Islet precursor cell (in vitro differentiated cells): ENCODE data around the gene UNCX.
"Not testable (repeated sequence)": the region's sequence is repeated elsewhere in the genome, so short reads cannot be mapped to it uniquely, and the experiment has no call there.

ENCODE experiments used
- DNase-seq: peaks from one replicate; pipeline ENCODE4 v3.0.0-alpha.2; 2018

Gene UNCX

GRCh38 chr7:1279895-1280294 lies 47.2 kb downstream of the UNCX start:
- not testable (repeated sequence) for DNase-seq

DNA sequence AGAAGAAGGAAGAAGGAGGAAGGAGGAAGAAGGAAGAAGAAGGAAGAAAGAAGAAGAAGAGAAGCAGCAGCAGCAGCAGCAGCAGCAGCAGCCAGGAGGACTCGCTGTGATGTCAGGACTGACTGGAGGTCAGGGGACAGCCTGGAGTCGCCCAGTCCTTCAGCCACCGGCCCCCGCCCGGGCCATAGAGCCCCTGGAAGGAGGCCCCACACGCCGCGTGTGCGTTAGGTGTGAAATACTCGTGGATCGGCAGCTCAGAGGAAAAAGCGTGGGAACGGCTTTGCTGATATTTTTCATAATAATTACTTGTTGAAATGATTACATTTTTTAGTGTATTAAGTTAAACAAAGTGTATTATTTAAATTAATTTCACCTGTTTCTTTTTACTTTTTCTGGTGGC lies 48.4 kb downstream of the UNCX start:
- DNase-seq: no peak

GRCh38 chr7:1282679-1283078 lies 50.0 kb downstream of the UNCX start:
- DNase-seq: no peak

- DNase-seq: no peak
Observed at GRCh38 chr7:1283337-1283736, 50.7 kb downstream of the UNCX start.

DNA sequence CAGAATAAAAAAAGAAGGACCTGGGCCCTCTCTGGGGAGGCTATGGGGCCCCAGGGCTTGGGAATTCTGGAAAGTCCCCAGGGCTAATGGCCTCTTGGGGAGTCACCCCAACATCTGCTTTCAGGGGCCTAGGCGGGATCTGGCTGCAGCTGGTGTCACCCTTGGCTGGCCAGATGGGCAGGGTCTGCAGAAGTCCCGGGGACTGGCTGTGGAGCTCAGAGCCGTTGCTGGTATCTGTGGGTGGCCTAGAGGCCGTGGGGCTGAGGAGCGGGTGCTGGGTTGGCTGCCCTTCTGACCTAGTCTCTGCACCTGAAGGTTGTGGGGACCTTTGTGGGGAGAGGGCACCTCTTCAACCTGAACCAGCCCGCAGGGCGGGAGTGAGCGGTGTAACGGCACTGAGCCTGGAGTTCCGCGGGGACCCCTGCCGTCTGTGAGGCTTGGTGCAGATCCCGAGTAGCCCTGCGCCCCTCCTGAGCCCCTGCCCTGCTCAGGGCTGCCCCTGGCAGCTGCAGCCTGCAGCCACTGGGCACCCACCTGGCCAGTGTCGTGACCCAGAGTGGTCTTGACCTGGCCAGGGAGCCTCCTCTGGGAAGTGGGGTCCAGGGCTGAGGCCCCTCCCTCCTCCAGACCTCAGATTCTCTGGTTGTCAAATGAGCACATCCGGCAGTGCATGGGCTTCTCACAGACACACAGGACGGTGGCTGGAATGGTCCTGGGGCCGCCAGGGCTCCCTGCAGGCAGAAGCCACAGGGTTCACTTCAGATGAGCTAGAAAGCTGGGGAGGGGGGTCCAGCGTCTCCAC lies 51.5 kb downstream of the UNCX start:
- DNase-seq: no peak

GRCh38 chr7:1284743-1285458 lies 52.2 kb downstream of the UNCX start:
- no peak for DNase-seq

DNA sequence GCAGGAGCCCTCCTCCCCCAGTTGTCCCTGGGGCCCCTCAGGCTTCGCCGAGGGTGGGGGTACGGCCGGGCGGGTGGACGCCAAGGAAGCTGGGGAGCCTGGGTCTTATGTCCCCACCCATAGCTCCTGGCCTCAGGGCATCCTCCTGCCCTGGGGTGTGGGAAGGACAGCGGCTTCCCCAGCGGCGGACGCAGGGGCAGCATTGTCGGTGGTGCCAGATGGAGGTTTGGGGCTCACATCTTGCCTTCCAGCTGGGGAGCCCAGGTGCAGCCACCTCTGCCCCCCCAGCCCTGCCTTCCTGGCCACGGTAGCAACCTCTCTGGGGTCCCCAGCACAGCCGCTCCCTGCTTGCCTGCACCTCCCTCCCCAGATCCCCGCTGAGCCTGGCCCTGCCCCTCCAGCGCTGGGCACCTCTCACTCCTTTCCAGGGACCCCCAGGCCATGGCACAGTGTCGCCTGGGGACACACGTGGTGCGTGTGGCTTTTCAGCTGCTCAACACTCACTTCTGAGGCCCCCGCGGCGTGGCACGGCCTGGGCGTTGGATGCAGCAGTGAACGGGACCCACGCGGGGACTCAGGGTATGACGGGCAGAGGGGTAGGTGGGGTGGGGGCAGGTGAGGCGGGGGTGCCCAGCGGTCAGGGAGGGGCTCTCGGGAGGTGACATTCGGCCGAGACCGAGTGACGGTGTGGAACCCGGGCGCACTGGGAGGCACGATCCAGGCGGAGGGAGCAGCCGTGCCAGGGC lies 53.1 kb downstream of the UNCX start:
- peak; percentile 45 for DNase-seq
